ENCODE results near the gene MAPK11.

DNA sequence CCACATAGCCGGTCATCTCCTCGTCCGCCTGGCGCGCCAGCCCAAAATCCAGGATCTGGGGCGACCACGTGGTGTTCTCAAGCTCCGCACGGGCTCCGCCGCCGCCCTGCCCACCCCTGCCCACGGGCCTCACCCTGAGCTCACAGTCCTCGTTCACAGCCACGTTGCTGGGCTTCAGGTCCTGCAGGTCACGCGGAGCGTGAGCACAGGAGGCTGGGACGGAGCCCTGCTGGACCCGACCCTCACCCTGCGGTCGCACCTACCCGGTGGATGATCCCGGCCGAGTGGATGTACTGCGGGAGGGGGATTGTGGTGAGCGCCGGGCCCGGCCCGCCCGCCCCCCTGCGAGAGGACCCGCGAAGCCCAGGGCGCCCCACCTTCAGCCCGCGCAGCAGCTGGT is 3.2 kb downstream of the MAPK11 start:
- TF ChIP-seq CTCF (conservative IDR thresholded peaks at IDR 0.05) = no peak
- TF ChIP-seq EZH2 (IDR thresholded peaks at IDR 0.05; ENCODE audit: low read depth) = no peak

All from PC-9 (cell line).